Bronchial epithelial cell (primary cell): ENCODE results near the gene CCR4. TPM values are rescaled to one million over a fixed set of nuclear protein-coding genes. Genes with fewer than 3 reads are reported as not detected.
"Not testable (repeated sequence)": the region's sequence is repeated elsewhere in the genome, so short reads cannot be mapped to it uniquely, and the experiment has no call there.

Experiments
- DNase-seq: peaks from one replicate; pipeline ENCODE4 v3.0.0-alpha.2; 2010; ENCODE audit warnings: low read depth
- FAIRE-seq: peaks from 2 replicates; lab custom pipeline; 2011; peaks lifted over from hg19 to GRCh38; lab: Jason Lieb, UNC
- H3K27me3 ChIP-seq: 2 replicates; pipeline ENCODE4 v1.5.1; 2011; ENCODE audit warnings: low read length; ENCODE audit not compliant: control insufficient read depth, insufficient read depth
- H3K36me3 ChIP-seq: 2 replicates; pipeline ENCODE4 v1.5.1; 2011; ENCODE audit warnings: low read length; ENCODE audit not compliant: control insufficient read depth, insufficient read depth
- H3K4me3 ChIP-seq: 2 replicates; pipeline ENCODE4 v1.5.1; 2011; ENCODE audit warnings: mild to moderate bottlenecking, low read depth, low read length, control low read depth
- CTCF ChIP-seq: IDR thresholded peaks from 2 replicates; pipeline ENCODE4 v1.5.1; 2011; ENCODE audit warnings: mild to moderate bottlenecking, moderate library complexity, low read length, control low read depth, inconsistent platforms; ENCODE audit not compliant: insufficient read depth, severe bottlenecking
- total RNA-seq: library from RNA; depleted of rRNA; stranded (reverse); fragments of >200 nt; gene quantifications from 2 replicates; pipeline ENCODE4 v1.2.1, GENCODE V29; 2014

Gene CCR4
- total RNA-seq, 1 donor from 2014 or later, result not detected

- Histone ChIP-seq H3K27me3 (no peaks in the 10 kb centered on the region), H3K36me3 (no peaks in the 10 kb centered on the region), H3K4me3 (no peak overlapping the region)
- DNase-seq, result no peak
- FAIRE-seq, result no peak
- TF ChIP-seq CTCF, result no peak
Observed at GRCh38 chr3:32983124-32983523, 31.7 kb downstream of the CCR4 start.

GRCh38 chr3:32984918-32985317 is 33.5 kb downstream of the CCR4 start:
- FAIRE-seq, DNase-seq, H3K4me3 ChIP-seq, H3K27me3 ChIP-seq, H3K36me3 ChIP-seq: not testable (repeated sequence)

GRCh38 chr3:32989171-32989570 is 37.7 kb downstream of the CCR4 start:
- FAIRE-seq, result no peak
- no peak overlapping the region for H3K4me3 ChIP-seq
- DNase-seq, result no peak
- H3K36me3 ChIP-seq, result no peaks in the 10 kb centered on the region
- H3K27me3 ChIP-seq, result no peaks in the 10 kb centered on the region
- TF ChIP-seq CTCF, result no peak

GRCh38 chr3:32990116-32990515 is 38.7 kb downstream of the CCR4 start:
- no peak for TF ChIP-seq CTCF
- FAIRE-seq, result no peak
- Histone ChIP-seq H3K27me3 (no peaks in the 10 kb centered on the region), H3K36me3 (no peaks in the 10 kb centered on the region), H3K4me3 (no peak overlapping the region)
- DNase-seq, result peak; percentile 83

- FAIRE-seq, result peak; percentile 7
- Histone ChIP-seq H3K4me3 (no peak overlapping the region), H3K27me3 (no peaks in the 10 kb centered on the region), H3K36me3 (no peaks in the 10 kb centered on the region)
- no peak for TF ChIP-seq CTCF
- peak; percentile 29 for DNase-seq
Observed at GRCh38 chr3:32991781-32992180, 40.3 kb downstream of the CCR4 start.

GRCh38 chr3:32992310-32992686 is 40.9 kb downstream of the CCR4 start:
- no peaks in the 10 kb centered on the region for H3K27me3 ChIP-seq
- no peak overlapping the region for H3K4me3 ChIP-seq
- H3K36me3 ChIP-seq, result no peaks in the 10 kb centered on the region
- no peak for FAIRE-seq
- no peak for TF ChIP-seq CTCF
- no peak for DNase-seq
